Mesothelial cell of epicardium (in vitro differentiated cells): ENCODE measurements around the gene PDE10A. TPM values are rescaled to one million over a fixed set of nuclear protein-coding genes. Genes with fewer than 3 reads are reported as not detected.

Source experiments
- DNase-seq, 2 experiments: peaks; one replicate each; pipeline ENCODE4 v3.0.0; 2021; ENCODE audit warnings: low spot score in 2 of 2; ENCODE audit not compliant: unreplicated experiment in 2 of 2
- H3K27ac Mint-ChIP-seq: 2 replicates; pipeline ENCODE4 v1.8.0; 2021; ENCODE audit warnings: mixed read lengths
- H3K27me3 Mint-ChIP-seq: 2 replicates; pipeline ENCODE4 v1.8.0; 2021; ENCODE audit warnings: low read depth, mixed read lengths
- H3K36me3 Mint-ChIP-seq: 2 replicates; pipeline ENCODE4 v1.8.0; 2021; ENCODE audit warnings: mixed read lengths
- H3K4me1 Mint-ChIP-seq: 2 replicates; pipeline ENCODE4 v1.8.0; 2021; ENCODE audit warnings: mixed read lengths
- H3K4me3 Mint-ChIP-seq: 2 replicates; pipeline ENCODE4 v1.8.0; 2021; ENCODE audit warnings: mild to moderate bottlenecking, moderate library complexity, mixed read lengths
- H3K9me3 Mint-ChIP-seq: 2 replicates; pipeline ENCODE4 v1.8.0; 2021; ENCODE audit warnings: mixed read lengths
- CTCF ChIP-seq: fragments of 200-600 bp; sonication (generic); IDR thresholded peaks from one replicate; pipeline ENCODE4 v1.5.0; 2021; ENCODE audit warnings: antibody characterized with exemption; ENCODE audit not compliant: unreplicated experiment
- total RNA-seq: library from RNA; stranded (reverse); gene quantifications from 3 replicates; pipeline ENCODE4 v1.2.1, GENCODE V29; 2021

The PDE10A gene
- total RNA-seq, 1 donor from 2014 or later = 12.8 TPM

DNA sequence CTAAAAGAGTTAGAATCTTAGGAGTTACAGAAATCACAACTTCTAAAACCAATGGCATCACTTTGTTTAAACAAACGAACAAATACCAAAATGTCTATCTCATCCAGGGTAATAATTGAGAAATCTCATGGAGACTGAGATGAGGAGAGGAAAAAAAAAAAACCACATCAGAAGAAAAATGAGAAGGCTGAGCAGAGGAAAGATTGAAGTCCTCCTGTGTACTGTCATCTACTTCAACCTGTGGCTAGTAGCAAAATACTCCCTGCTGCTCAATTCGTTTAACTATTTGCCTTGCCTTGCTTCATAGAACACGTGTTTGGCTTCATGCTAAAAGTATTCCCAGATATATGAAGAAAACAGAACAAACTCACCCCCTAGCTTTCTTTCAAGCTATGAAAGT lies 143.7 kb downstream of the PDE10A start:
- Mint-ChIP-seq H3K36me3 (no peaks in the 10 kb centered on the region), H3K4me3 (no peak overlapping the region), H3K9me3 (peaks cover 6% of the 10 kb centered on the region), H3K27ac (no peak overlapping the region), H3K27me3 (no peaks in the 10 kb centered on the region), H3K4me1 (peaks cover 11% of the 10 kb centered on the region)
- TF ChIP-seq CTCF = no peak
- DNase-seq = no peak

- Mint-ChIP-seq H3K36me3 (no peaks in the 10 kb centered on the region), H3K27ac (peak overlapping the region; percentile 1), H3K27me3 (no peaks in the 10 kb centered on the region), H3K4me3 (no peak overlapping the region), H3K4me1 (peaks cover 11% of the 10 kb centered on the region), H3K9me3 (peaks cover 6% of the 10 kb centered on the region)
- no peak for TF ChIP-seq CTCF
- no peak for DNase-seq
Measured at GRCh38 chr6:165515963-165516624, 146.9 kb downstream of the PDE10A start.

GRCh38 chr6:165514621-165515020 lies 148.4 kb downstream of the PDE10A start:
- no peak for DNase-seq
- Mint-ChIP-seq H3K4me1 (peaks cover 11% of the 10 kb centered on the region), H3K9me3 (peaks cover 13% of the 10 kb centered on the region), H3K27ac (no peak overlapping the region), H3K36me3 (no peaks in the 10 kb centered on the region), H3K4me3 (no peak overlapping the region), H3K27me3 (no peaks in the 10 kb centered on the region)
- TF ChIP-seq CTCF = no peak

- Mint-ChIP-seq H3K27ac (no peak overlapping the region), H3K4me1 (peaks cover 11% of the 10 kb centered on the region), H3K9me3 (peaks cover 8% of the 10 kb centered on the region), H3K27me3 (no peaks in the 10 kb centered on the region), H3K4me3 (no peak overlapping the region), H3K36me3 (no peaks in the 10 kb centered on the region)
- TF ChIP-seq CTCF = no peak
- no peak for DNase-seq
Measured at GRCh38 chr6:165511807-165512206, 151.2 kb downstream of the PDE10A start.

GRCh38 chr6:165508321-165508869 lies 154.6 kb downstream of the PDE10A start:
- no peak overlapping the region for H3K4me3 Mint-ChIP-seq
- no peak for DNase-seq
- H3K27ac Mint-ChIP-seq = no peak overlapping the region
- TF ChIP-seq CTCF = no peak
- no peaks in the 10 kb centered on the region for H3K27me3 Mint-ChIP-seq
- H3K36me3 Mint-ChIP-seq = no peaks in the 10 kb centered on the region
- peaks cover 8% of the 10 kb centered on the region for H3K9me3 Mint-ChIP-seq
- no peaks in the 10 kb centered on the region for H3K4me1 Mint-ChIP-seq
